SIG-M5 treated with dmso at 0.1 percent for 504 hours (cell line): ENCODE results near the gene PRPF18.
"Not testable (repeated sequence)": the region's sequence is repeated elsewhere in the genome, so short reads cannot be mapped to it uniquely, and the experiment has no call there.

ENCODE experiments used
- DNase-seq: peaks from one replicate; lab custom pipeline; 2025; ENCODE audit not compliant: unreplicated experiment; lab: John Stamatoyannopoulos, UW

PRPF18 gene, protein sequence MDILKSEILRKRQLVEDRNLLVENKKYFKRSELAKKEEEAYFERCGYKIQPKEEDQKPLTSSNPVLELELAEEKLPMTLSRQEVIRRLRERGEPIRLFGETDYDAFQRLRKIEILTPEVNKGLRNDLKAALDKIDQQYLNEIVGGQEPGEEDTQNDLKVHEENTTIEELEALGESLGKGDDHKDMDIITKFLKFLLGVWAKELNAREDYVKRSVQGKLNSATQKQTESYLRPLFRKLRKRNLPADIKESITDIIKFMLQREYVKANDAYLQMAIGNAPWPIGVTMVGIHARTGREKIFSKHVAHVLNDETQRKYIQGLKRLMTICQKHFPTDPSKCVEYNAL

DNA sequence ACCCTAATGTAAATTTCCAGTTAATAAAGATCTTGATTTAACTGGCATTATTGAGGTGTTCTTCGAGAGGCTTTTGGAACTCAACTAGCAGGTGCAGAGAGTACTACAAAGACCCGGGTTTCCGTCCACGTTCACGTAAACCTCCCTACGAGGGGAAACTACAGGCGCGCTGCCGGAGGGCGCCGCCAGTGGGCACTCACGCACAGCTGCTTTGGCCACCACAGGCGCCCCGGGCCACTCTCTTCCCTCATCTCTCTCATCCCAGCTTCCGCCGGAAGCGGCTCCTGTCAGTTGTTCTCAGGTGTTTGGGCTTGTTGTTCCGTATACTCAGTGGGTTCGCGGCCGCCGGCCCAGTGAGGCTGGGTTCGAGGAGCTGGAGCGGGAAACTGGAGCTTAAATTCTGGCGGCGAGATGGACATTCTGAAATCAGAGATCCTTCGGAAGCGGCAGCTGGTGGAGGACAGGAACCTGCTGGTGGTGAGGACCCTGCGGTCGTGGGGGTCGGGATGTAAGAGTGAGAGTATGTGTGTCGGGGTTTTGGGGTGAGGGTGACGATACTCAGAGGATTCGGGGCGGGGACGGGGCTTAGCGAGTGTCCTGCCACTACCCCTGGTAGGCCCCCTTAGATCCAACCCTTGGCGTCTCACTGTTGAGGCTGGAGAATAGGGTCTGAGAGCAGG, at the start of gene PRPF18:
Gene PRPF18 (plus strand): TSS at position 290 of the 680 bp plus-strand sequence. CDS start 122 bp downstream, at position 412.
- peak; percentile 93 for DNase-seq

DNA sequence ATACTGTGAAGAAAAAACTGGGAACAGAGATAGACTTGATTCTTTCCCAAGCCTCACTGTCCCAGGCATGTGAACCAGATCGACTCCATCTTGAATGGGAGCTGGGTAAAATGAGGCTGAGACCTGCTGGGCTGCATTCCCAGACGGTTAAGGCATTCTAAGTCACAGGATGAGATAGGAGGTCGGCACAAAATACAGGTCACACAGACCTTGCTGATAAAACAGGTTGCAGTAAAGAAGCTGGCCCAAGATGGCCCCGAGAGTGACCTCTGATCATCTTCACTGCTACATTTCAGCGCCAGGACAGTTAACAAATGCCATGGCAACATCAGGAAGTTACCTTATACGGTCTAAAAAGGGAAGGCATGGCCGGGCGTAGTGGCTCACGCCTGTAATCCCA, 48.8 kb upstream of the PRPF18 start:
- DNase-seq: not testable (repeated sequence)

DNA sequence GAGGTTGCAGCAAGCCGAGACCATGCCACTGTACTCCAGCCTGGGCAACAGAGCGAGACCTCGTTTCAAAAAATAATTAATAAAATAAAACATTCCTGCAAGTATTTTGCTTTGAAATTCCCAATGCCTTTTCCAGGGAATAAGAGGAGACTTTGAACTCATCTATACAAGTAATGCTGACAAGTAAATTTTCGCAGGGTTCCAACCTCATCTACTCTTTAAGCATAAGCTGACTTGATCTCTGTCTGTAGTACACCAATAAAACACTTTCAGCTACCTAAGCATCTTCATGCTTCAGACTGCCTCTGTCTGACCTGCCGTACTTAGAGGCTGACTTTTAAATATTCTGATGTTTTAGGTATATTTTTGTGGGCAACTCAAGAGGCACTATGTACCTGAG, 44.2 kb upstream of the PRPF18 start:
- DNase-seq: no peak

DNA sequence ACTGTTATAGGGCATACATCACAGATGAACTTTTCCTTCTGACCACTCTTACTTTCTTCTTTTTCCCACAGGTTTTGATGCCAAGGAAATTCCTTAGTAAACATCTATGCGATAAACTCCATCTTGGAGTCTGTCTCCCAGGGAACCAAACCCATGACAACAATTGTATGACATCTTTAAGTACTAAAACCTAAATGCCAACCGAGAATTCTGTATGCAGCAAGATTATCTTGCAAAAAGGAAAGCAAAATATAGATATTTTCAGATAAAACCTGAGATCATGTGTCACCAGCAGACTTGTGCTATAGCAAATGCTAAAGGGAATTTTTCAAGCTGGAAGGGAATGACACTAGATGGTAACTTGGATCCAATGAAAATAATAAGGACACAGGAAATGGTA, 36.0 kb upstream of the PRPF18 start:
- DNase-seq: no peak

DNA sequence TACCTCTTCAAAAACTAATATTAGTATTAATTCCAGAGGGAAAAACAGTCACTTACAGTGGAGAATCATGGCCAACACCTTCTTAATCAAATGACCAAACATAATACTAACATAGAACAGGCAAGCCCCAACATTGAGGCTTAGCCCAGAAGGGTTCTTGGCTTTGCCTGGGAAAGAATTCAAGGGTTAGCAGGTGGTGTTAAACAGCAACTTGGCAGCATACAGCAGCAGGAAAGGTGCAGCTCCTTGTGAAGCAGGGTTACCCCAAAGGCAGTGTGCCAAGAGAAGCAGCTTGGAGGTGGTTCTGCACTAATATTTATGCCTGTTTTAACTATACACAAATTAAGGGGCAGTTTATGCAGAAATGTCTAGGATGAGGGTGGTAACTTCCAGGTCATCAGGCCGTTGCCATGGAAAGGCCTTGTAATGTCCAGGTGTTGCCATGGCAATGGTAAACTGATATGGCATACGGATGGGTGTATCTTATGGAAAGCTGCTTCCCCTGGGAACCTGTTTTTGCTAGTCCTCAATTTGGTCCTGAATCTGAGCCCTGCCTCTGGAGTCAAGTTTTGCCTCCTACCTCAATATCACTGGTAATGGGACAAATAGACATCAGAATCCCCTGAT, 30.8 kb upstream of the PRPF18 start:
- DNase-seq: no peak

DNA sequence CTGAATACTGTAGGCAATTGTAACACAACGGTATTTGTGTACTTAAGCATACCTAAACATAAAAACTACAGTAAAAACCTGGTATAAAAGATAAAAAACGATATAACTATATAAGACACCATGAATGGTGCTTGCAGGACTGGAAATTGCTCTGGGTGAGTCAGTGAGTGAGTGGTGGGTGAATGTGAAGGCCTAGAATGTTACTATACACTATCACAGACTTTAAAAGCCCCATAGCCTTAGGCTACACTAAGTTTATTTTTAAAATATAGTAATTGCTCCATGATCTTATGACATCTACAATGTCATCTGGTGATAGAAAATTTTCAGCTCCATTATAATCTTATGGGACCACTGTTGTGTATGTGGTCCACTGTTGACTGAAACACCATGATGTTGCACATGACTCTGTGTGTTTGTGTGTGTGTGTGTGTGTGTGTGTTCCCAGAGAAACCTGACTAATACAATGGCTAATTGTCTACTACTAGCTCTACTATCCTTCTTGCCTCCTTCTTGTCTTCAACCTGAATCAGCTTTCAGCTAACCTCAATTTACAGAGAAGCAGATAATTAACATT, 27.6 kb upstream of the PRPF18 start:
- no peak for DNase-seq

DNA sequence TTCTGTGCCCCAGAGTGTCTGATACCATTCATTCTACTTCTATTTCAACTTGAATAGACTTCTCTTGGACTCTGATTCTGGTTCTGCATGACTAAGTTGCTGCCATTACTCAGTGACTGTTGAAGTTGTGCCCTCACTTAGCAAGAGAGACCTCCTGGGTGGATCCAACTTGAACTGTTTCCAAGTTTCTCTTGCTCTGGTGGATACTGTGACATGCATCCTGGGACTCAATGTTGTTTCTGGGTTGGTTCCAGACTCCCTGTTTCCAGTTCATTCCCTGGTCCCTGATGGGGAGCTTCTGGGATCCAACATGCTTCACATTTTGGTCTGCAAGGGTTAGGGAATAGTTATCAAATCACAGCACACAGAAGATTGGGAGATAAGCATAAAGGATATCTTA, 26.2 kb upstream of the PRPF18 start:
- no peak for DNase-seq

DNA sequence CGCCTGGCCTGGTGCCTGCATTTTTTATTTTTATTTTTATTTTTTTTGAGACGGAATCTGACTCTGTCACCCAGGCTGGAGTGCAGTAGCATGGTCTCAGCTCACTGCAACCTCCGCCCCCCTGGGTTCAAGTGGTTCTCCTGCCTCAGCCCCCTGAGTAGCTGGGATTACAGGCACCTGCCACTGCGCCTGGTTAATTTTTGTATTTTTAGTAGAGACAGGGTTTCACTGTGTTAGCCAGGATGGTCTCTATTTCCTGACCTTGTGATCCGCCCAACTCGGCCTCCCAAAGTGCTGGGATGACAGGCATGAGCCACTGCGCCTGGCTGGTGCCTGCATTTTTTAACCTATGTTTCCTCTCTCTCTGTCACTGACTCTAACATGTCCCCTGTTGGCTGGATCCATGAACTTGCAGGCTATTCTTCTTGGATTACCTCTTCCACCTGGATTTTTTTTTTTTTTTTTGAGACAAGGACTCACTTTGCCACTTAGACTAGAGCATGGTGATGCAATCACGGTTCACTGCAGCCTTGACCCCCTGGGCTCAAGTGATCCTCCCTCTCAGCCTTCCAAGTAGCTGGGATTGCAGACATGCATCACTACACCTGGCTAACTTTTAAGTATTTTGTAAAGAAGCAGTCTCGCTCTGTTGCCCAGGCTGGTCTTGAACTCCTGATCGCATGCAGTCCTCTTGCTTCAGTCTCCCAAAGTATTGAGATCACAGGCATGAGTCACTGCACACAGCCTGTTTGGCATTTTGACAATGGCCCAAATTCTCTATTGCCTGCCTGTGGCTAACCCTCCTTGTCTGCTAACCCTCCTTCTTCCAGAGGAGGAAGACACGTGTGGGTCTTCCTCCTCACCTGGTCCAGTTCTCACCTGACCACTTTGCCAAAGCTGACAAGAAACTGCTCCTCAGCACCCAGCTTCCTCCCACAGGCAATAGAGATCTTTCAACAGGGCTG, 23.0 kb upstream of the PRPF18 start:
- DNase-seq: no peak

DNA sequence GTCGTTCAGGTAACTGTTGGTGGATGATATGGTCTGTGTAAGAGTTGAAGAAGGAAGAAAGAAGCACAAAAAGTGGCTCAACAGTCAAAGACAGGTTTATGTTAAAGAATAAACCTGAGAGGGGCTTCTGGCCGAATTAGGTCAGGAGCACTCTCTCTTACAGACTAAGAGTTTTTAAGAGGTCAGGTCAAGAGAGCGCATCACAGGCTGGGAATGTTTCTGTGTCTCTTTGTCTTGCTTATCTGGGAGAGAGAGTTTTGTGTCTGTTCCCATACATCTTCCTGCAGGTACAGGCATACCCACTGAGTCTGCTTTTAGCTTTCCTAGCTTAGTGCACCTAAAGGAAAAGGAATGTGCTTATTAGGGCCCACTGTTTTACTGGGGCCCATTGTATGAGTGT, 22.2 kb upstream of the PRPF18 start:
- no peak for DNase-seq

DNA sequence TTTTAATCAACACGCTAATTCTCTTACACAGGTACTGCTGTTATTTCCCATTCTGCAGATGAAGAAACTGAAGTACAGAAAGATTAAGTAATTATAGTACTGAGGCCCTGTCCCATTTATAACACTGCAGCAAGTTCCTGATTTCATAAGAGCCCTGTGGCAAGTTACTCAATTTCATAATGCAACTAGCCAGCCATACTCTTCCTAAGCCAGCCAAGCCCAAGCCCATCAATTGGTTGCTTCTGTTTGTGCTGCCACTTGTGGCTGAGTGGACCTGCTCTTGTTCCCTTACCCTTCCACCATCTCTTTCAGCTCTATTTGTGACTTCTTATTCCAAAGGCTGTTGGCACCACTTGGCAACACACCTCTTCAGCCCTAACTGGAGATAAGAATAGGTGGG, 19.7 kb upstream of the PRPF18 start:
- DNase-seq: peak; percentile 94

DNA sequence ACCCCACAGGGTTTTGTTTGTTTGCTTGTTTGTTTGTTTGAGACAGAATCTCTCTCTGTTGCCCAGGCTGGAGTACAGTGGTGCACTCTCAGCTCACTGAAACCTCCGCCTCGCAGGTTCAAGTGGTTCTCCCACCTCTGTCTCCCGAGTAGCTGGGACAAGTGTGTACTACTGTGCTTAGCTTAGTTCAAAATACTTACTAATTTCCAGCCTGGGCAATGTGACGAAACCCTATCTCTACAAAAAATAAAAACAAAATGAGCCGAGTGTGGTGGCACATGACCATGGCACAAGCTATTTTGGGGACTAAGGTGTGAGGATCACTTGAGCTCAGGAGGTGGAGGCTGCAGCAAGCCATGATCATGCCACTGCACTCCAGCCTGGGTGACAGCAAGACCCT, 15.2 kb upstream of the PRPF18 start:
- no peak for DNase-seq

DNA sequence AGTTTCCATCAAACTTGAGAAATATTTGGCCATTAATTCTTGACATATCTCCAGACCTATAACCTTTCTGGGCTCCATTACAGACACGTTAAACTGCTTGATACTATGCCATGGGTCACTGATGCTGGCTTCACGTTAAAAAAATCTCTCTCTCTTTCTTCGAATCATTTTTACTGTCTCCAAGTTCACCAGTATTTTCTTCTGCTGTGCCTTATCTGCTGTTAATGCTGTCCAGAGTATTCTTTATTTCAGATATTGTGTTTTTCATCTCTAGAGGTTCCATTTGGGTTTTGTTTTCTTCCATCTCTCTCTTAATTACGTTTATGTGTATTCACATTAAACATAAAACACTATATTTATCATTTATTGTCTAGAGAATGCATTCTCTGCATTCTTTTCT, 12.8 kb upstream of the PRPF18 start:
- DNase-seq: no peak

DNA sequence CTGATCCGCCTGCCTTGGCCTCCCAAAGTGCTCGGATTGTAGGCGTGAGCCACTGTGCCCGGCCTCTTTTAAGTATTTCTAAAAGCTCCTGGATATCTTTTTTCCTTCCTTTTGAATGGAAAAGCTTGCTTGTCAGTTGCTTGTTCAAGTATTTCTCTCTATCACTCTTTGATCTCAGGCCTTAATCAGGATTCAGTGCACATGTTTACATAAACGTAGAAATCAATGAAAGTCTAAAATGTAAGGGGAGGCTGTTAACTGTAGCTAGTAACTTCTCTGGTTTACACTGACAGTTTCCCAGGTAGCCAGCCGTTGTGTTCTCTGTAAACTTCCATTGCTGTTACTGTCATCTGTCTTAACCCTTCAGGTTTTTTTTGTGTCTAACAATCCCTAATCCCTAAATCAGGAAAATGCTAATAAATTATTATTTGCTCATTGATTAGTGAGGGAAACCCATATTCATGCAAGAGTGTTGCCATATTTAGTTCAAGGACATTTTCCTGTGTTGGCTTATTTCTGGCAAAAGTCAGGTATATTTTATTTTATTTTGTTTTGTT, 1.5 kb upstream of the PRPF18 start:
- DNase-seq: no peak

DNA sequence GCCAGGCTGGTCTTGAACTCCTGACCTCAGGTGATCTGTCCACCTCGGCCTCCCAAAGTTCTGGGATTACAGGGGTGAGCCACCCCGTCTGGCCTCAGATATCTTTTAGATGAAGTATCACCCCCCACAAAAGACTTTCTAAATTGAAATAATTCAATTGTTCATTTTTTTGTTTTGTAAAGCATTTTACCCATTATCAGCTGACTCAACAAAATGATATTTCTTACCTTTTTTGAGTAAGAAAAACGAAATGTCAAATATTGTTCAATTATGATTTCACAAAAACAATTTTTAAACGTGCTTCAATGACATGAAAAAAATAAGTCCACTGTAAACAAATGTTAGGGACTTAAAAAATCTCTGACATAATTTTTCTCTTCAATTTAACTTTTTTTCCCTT, 822 bp upstream of the PRPF18 start:
- no peak for DNase-seq

DNA sequence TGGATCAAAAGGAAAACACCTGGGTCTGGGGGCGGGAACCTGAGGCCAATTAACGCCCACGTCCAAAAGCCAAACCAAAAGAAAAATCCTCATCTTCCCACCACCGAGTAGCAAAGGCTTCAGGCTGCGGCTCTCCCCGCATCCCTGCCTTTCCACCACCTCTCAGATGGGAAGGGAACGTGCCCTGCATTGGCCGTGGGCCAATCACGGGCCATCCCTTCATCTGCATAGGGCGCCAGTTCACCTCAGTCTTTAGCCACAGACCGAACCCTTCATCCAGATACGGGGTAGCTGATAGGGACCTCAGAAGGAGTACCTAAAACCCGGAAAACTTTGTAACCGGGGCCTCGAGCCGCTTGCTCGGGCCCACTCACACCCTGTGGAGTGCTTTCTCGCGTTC, 626 bp downstream of the PRPF18 start:
- DNase-seq: no peak

DNA sequence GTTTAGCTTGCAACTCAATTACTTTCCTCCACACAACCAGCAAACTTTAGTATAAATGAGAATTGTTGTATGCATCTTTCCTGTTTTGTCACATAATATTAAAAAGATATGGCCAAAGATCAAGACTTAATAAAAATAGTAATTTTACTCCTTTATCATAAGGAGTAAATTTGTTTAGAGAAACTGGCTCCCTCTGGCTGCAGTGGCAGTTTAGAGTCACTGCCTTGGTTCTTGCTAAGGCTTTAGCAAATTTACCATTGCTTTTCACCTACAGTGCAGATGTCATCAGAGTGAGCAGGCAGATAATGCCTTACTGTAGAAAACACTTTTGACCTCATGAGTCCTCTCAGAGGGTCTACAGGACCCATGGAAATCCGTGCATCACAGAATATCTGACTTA, 2.6 kb downstream of the PRPF18 start:
- no peak for DNase-seq

DNA sequence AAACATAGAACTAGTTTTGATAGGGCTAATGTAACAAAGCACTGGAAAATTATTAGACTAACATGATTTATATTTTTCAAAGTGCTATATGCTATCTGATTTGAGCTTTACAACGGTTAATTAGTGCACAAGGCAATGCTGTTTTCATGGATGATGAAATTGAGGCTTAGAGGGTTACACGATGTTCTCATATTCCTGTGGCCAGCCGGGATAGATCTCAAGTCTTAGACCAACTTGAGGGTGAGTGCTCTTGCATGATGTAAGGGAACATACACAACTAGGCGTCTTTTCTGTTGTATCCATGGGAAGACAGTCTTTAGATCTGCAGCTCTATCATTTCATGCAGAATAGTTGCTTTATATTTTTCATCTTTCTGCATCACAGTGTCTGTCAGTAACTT, 4.1 kb downstream of the PRPF18 start:
- DNase-seq: no peak

DNA sequence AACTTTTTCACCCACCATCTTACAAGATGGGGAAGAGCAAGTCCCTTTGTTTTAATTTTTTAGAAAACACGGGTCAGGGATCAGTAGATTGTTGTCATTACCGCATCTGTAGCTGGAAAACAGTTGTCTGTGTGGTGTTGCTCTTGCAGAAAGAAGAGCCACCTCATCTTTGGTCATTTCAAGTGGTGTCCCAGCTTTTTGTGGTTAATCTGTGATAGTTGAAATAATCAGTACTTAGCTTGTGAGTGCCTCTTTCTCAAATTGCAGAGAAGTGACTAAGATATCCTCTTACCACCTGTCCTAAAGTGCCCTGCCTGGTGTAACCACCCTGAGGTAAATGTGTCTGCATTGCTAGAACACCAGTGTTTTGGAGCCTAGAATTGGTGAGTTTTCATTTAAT, 5.5 kb downstream of the PRPF18 start:
- DNase-seq: no peak

DNA sequence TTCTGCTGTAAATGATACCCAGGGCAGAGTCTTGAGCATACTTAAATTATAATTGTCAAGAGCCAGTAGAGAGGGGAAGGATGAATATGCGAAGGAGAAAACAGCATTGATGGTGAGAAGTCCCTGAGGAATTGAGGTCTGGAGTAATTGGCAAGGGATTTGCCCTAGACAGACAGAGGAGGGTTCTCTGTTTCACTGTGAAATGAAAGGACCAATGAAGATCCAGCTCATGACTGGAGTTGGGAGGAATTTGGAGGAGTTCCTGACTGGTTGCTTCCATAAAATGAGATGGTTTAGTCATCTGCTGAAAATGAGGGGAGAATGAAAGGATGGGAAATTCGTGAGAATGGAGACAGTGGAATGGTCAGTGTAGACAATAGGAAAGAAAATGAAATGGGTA, 6.8 kb downstream of the PRPF18 start:
- no peak for DNase-seq

DNA sequence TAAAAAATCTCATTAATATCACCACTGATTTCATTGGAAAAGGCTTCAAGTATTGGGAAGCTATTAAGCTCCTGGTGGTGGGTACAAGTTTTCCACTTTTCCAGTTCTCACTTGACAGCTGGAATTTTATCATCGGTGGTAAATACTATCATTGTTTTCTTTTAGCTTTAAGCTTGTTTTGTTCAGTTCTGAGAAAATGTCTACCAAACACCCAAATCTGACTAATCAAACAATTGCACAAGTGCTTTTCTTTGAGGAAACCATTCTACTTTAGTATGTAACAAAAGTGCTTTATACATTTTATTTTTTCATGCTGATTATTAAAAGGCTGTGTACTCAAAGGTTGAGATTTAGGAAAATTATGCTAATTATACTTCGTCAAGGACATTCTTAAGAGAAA, 7.9 kb downstream of the PRPF18 start:
- DNase-seq: no peak

DNA sequence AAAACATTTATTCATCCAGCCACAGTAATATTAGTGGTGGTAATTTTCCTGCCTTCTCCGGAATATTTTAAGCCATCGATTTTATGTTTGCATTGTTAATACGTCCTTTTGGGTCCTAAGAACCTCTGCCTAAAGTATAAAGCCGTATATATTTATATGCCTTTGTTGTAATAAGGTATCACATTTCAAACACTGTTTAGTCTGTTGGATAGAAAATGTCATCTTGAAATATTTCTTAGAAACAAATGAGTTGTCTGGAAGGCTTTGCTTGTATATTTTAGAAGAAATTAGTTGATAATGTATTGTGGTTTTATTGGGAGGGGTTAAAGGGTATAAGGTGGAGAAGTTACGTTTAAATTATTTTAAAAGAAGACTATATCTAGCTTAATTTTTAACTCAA, 11.1 kb downstream of the PRPF18 start:
- DNase-seq: no peak
